ENCODE measurements around the gene TCF4. TPM values are rescaled to one million over a fixed set of nuclear protein-coding genes. Genes with fewer than 3 reads are reported as not detected.

TCF4 gene
- total and polyA plus RNA-seq, 2 experiments from 2014 or later: 77.7 to 89.2 TPM

DNA sequence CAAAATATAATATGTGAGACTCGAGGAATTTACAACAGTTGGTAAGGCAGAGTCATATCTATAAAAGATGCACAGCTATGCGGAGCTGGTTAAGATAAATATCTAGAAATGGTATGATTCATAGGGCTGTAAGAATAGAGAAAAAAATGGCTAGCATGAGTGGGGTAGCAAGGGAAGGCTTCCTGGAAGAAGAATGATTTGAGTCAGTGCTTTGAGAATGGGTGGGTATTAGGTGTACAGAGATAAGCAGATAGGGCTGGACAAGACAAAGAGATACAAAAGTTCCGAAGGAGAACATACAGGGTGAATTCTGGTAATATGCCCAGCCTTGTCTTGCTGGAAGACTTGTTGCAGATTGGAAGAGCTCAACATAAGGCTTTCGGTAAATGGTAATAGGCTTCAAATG lies 337.2 kb downstream of the TCF4 start (continued):
- TF ChIP-seq, protein P1, sequence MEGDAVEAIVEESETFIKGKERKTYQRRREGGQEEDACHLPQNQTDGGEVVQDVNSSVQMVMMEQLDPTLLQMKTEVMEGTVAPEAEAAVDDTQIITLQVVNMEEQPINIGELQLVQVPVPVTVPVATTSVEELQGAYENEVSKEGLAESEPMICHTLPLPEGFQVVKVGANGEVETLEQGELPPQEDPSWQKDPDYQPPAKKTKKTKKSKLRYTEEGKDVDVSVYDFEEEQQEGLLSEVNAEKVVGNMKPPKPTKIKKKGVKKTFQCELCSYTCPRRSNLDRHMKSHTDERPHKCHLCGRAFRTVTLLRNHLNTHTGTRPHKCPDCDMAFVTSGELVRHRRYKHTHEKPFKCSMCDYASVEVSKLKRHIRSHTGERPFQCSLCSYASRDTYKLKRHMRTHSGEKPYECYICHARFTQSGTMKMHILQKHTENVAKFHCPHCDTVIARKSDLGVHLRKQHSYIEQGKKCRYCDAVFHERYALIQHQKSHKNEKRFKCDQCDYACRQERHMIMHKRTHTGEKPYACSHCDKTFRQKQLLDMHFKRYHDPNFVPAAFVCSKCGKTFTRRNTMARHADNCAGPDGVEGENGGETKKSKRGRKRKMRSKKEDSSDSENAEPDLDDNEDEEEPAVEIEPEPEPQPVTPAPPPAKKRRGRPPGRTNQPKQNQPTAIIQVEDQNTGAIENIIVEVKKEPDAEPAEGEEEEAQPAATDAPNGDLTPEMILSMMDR (conservative IDR thresholded peaks at IDR 0.05; ENCODE audit: low read depth in 2 of 2): no peak
- TF ChIP-seq, protein P2, sequence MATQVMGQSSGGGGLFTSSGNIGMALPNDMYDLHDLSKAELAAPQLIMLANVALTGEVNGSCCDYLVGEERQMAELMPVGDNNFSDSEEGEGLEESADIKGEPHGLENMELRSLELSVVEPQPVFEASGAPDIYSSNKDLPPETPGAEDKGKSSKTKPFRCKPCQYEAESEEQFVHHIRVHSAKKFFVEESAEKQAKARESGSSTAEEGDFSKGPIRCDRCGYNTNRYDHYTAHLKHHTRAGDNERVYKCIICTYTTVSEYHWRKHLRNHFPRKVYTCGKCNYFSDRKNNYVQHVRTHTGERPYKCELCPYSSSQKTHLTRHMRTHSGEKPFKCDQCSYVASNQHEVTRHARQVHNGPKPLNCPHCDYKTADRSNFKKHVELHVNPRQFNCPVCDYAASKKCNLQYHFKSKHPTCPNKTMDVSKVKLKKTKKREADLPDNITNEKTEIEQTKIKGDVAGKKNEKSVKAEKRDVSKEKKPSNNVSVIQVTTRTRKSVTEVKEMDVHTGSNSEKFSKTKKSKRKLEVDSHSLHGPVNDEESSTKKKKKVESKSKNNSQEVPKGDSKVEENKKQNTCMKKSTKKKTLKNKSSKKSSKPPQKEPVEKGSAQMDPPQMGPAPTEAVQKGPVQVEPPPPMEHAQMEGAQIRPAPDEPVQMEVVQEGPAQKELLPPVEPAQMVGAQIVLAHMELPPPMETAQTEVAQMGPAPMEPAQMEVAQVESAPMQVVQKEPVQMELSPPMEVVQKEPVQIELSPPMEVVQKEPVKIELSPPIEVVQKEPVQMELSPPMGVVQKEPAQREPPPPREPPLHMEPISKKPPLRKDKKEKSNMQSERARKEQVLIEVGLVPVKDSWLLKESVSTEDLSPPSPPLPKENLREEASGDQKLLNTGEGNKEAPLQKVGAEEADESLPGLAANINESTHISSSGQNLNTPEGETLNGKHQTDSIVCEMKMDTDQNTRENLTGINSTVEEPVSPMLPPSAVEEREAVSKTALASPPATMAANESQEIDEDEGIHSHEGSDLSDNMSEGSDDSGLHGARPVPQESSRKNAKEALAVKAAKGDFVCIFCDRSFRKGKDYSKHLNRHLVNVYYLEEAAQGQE (IDR thresholded peaks at IDR 0.05; ENCODE audit: unreplicated experiment): no peak
- TF ChIP-seq NANOG (IDR thresholded peaks at IDR 0.05; ENCODE audit: borderline replicate concordance): no peak
- TF ChIP-seq ZNF114 (CRISPR knock-in tag; IDR thresholded peaks at IDR 0.05): no peak

DNA sequence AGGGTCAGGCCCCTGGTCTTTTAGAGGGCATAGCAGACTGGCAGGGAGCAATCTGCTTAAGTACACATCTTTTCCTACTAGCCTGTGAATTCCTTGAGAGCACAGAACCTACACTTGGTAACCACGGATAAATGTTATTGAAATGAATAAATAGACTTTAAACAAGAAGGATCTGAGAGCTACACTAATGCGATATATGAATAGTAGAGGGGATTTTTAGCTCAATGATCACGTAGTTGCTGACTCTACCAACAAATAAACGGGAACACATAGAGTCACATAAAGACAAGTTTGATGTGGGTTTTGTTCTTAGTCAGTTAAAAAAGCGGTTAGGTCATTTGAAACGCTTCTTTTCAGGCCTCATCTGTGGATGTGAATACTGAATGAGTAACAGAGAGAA lies 338.4 kb downstream of the TCF4 start:
- ATAC-seq: no peak
- DNase-seq (ENCODE audit: low spot score): no peak
- Histone ChIP-seq H3K27me3 (ENCODE audit: insufficient read depth) (no peaks in the 10 kb centered on the region), H3K27ac (ENCODE audit: low read depth) (no peak overlapping the region), H3K4me2 (no peak overlapping the region), H3K79me2 (replicated peaks; ENCODE audit: insufficient read depth) (no peaks in the 10 kb centered on the region), H3K4me3 (no peak overlapping the region), H2AFZ (no peak overlapping the region), H3K9me2 (ENCODE audit: insufficient read depth) (no peaks in the 10 kb centered on the region), H3K36me3 (ENCODE audit: insufficient read depth) (0 out of 2 replicates have a peak, but pooled peaks cover 3% of the 10 kb centered on the region), H4K20me1 (replicated peaks; ENCODE audit: insufficient read depth) (no peaks in the 10 kb centered on the region), H3F3A (replicated peaks; ENCODE audit: low read depth) (no peaks in the 10 kb centered on the region), H3K4me1 (ENCODE audit: insufficient read depth) (peaks cover 19% of the 10 kb centered on the region)
- H3K27ac Mint-ChIP-seq: no peak overlapping the region; the same call in 1 of the 2 replicates
- H3K4me3 Mint-ChIP-seq: no peak overlapping the region
- no peaks in the 10 kb centered on the region; the same call in 2 of the 3 replicates for H3K9me3 Mint-ChIP-seq
- H3K36me3 Mint-ChIP-seq (ENCODE audit: low read depth): peaks cover 10% of the 10 kb centered on the region; the same call in 2 of the 3 replicates
- peaks cover 27% of the 10 kb centered on the region for H3K4me1 Mint-ChIP-seq
- H3K27me3 Mint-ChIP-seq (ENCODE audit: insufficient read depth, low read depth, poor library complexity): peaks cover 8% of the 10 kb centered on the region
- TF ChIP-seq CREB1 (CRISPR knock-in tag; IDR thresholded peaks at IDR 0.05; ENCODE audit: low read depth): no peak
- no peak for TF ChIP-seq POLR2AphosphoS5 (IDR thresholded peaks at IDR 0.05; ENCODE audit: low read depth)
- TF ChIP-seq, protein P2 (IDR thresholded peaks at IDR 0.05; ENCODE audit: unreplicated experiment): no peak
- no peak for TF ChIP-seq NANOG (IDR thresholded peaks at IDR 0.05; ENCODE audit: borderline replicate concordance)
- no peak for TF ChIP-seq STAT1 (IDR thresholded peaks at IDR 0.05; ENCODE audit: unreplicated experiment)
- TF ChIP-seq, protein P1 (conservative IDR thresholded peaks at IDR 0.05; ENCODE audit: low read depth in 2 of 2): no peak
- TF ChIP-seq EZH2phosphoT487 (IDR thresholded peaks at IDR 0.05; ENCODE audit: unreplicated experiment): no peak
- no peak for TF ChIP-seq EZH2 (IDR thresholded peaks at IDR 0.05; ENCODE audit: low read depth, unreplicated experiment)
- TF ChIP-seq ZNF331 (CRISPR knock-in tag; IDR thresholded peaks at IDR 0.05; ENCODE audit: low read depth): no peak
- no peak for TF ChIP-seq ZNF114 (CRISPR knock-in tag; IDR thresholded peaks at IDR 0.05)

All from GM23338 (cell line).